HEK293T (cell line): ENCODE results near the gene CEACAM21.

Experiments used
- CTCF ChIA-PET: fragments of 350-600 bp; formaldehyde crosslinking; extraction: SDS; loops from one replicate; lab custom pipeline; 2021; ENCODE audit warnings: antibody characterized with exemption, inconsistent platforms; lab: Yijun Ruan, JAX
- POLR2A ChIA-PET: fragments of 350-600 bp; formaldehyde crosslinking; extraction: SDS; loops from one replicate; lab custom pipeline; 2020; ENCODE audit warnings: antibody characterized with exemption, inconsistent platforms; lab: Yijun Ruan, JAX
- DNase-seq: peaks from one replicate; pipeline ENCODE4 v3.0.0; 2012; ENCODE audit warnings: mixed read lengths; ENCODE audit errors: extremely low spot score
- ARNT ChIP-seq: fragments of 450-650 bp; IDR thresholded peaks from 2 replicates; pipeline ENCODE4 v1.6.1; 2017; ENCODE audit warnings: mild to moderate bottlenecking
- BHLHE40 ChIP-seq: fragments of 450-650 bp; IDR thresholded peaks from 2 replicates; pipeline ENCODE4 v1.6.1; 2016; ENCODE audit warnings: mild to moderate bottlenecking, moderate library complexity, borderline replicate concordance
- CTBP1 ChIP-seq: fragments of 450-650 bp; IDR thresholded peaks from 2 replicates; pipeline ENCODE4 v1.6.1; 2016; ENCODE audit warnings: borderline replicate concordance
- ELF4 ChIP-seq: fragments of 450-650 bp; IDR thresholded peaks from 2 replicates; pipeline ENCODE4 v1.6.1; 2017; ENCODE audit warnings: antibody characterized with exemption
- FOXA1 ChIP-seq: fragments of 450-650 bp; IDR thresholded peaks from 2 replicates; pipeline ENCODE4 v1.6.1; 2016; ENCODE audit warnings: mild to moderate bottlenecking
- FOXK2 ChIP-seq: fragments of 450-650 bp; IDR thresholded peaks from 2 replicates; pipeline ENCODE4 v1.6.1; 2016; ENCODE audit warnings: mild to moderate bottlenecking
- FOXM1 ChIP-seq: fragments of 450-650 bp; IDR thresholded peaks from 2 replicates; pipeline ENCODE4 v1.6.1; 2017; ENCODE audit warnings: mild to moderate bottlenecking, borderline replicate concordance
- HDGF ChIP-seq: fragments of 450-650 bp; IDR thresholded peaks from 2 replicates; pipeline ENCODE4 v1.6.1; 2017; ENCODE audit warnings: antibody characterized with exemption, borderline replicate concordance
- L3MBTL2 ChIP-seq: fragments of 450-650 bp; conservative IDR thresholded peaks from 2 replicates; pipeline ENCODE4 v1.6.1; 2016; ENCODE audit warnings: mild to moderate bottlenecking
- LEF1 ChIP-seq: fragments of 450-650 bp; IDR thresholded peaks from 2 replicates; pipeline ENCODE4 v1.6.1; 2017; ENCODE audit warnings: mild to moderate bottlenecking, borderline replicate concordance
- NFRKB ChIP-seq: fragments of 450-650 bp; IDR thresholded peaks from 2 replicates; pipeline ENCODE4 v1.6.1; 2016; ENCODE audit warnings: mild to moderate bottlenecking, moderate library complexity
- PKNOX1 ChIP-seq: fragments of 450-650 bp; IDR thresholded peaks from 2 replicates; pipeline ENCODE4 v1.6.1; 2016
- SP1 ChIP-seq: fragments of 450-650 bp; IDR thresholded peaks from 2 replicates; pipeline ENCODE4 v1.6.1; 2017
- SUZ12 ChIP-seq: fragments of 450-650 bp; IDR thresholded peaks from 2 replicates; pipeline ENCODE4 v1.6.1; 2016; ENCODE audit warnings: mild to moderate bottlenecking
- TARDBP ChIP-seq: fragments of 450-650 bp; IDR thresholded peaks from 2 replicates; pipeline ENCODE4 v1.6.1; 2016
- ZNF384 ChIP-seq: fragments of 450-650 bp; IDR thresholded peaks from 2 replicates; pipeline ENCODE4 v1.6.1; 2016

CEACAM21 gene

GRCh38 chr19:41575998-41576397 lies at the start of gene CEACAM21:
Gene CEACAM21, plus strand, starts transcription at chr19:41576166. Its CDS starts 109 bp downstream, at chr19:41576275.
- ChIA-PET CTCF (no interaction called here), POLR2A (no interaction called here)
- no peak for TF ChIP-seq BHLHE40
- TF ChIP-seq SUZ12 = no peak
- TF ChIP-seq PKNOX1 = no peak
- TF ChIP-seq LEF1 = no peak
- no peak for TF ChIP-seq L3MBTL2
- no peak for TF ChIP-seq SP1
- TF ChIP-seq FOXK2 = no peak
- TF ChIP-seq TARDBP = no peak
- no peak for DNase-seq

- TF ChIP-seq NFRKB = no peak
- TF ChIP-seq CTBP1 = no peak
- TF ChIP-seq LEF1 = no peak
- no peak for TF ChIP-seq TARDBP
- no peak for TF ChIP-seq L3MBTL2
- no peak for TF ChIP-seq FOXA1
- no peak for TF ChIP-seq ARNT
- TF ChIP-seq SP1 = no peak
- no peak for TF ChIP-seq BHLHE40
- no peak for TF ChIP-seq ELF4
- no peak for TF ChIP-seq SUZ12
- TF ChIP-seq HDGF = no peak
- no peak for TF ChIP-seq ZNF384
- TF ChIP-seq FOXK2 = no peak
- no peak for DNase-seq
- ChIA-PET POLR2A (no interaction called here), CTCF (no interaction called here)
Measured at GRCh38 chr19:41527089-41527488, 48.9 kb upstream of the CEACAM21 start.

- DNase-seq = no peak
- TF ChIP-seq TARDBP (no peak), FOXM1 (no peak), LEF1 (no peak), SP1 (no peak), ZNF384 (no peak), SUZ12 (no peak), NFRKB (no peak), FOXK2 (no peak), PKNOX1 (no peak), HDGF (no peak), ELF4 (no peak), BHLHE40 (no peak)
- ChIA-PET POLR2A (no interaction called here), CTCF (no interaction called here)
Measured at GRCh38 chr19:41528106-41528505, 47.9 kb upstream of the CEACAM21 start.

DNA sequence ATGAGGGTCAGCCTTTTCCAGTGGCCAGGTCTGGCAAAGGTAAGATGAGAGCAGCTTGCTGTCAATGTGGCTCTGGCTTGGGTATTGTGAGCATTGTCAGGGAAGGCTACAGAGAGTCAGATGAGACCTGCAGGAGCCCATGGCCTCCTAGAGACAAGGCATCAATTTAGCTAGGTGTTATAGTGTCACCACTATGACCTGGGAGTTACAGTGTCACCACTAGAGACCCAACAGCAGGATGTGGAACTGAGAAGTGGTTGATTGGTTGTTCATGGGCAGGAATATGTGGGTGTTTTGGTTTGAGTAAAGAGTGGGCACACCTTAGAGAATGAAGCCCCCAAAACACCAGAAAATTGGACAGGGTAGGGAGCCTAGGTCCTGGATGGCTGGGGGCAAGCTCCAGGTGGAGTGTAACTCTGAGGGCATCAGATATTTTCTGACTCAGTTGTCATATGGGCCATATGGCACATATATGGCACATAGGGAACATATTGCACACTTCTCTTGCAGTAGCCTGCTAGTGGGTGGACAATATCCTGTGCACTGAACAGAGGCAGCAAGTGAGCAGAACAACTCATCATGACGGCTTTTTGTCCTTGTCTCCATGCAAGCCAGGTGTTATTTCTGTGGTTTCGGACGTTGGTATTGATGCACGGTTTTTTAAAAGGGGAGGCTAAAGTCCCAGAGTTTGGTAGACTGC lies 46.3 kb upstream of the CEACAM21 start:
- ChIA-PET POLR2A (no interaction called here), CTCF (interaction anchor here (1.6 kb wide), 1 partner anchor 81 kb away, joined by 4 read pairs; no protein-coding TSS in a partner anchor)
- TF ChIP-seq CTBP1 (no peak), SP1 (no peak), HDGF (no peak), FOXA1 (no peak), ELF4 (no peak), ZNF384 (no peak), FOXM1 (no peak), BHLHE40 (no peak), PKNOX1 (no peak), SUZ12 (no peak), ARNT (no peak), FOXK2 (no peak), LEF1 (no peak), NFRKB (no peak), L3MBTL2 (no peak)
- no peak for DNase-seq

- CTCF ChIA-PET = interaction anchor here (1.6 kb wide), 1 partner anchor 81 kb away, joined by 4 read pairs; no protein-coding TSS in a partner anchor
Measured at GRCh38 chr19:41530184-41530534, 45.8 kb upstream of the CEACAM21 start.

More at GRCh38 chr19:41530184-41530534, 45.8 kb upstream of the CEACAM21 start:
- no peak for DNase-seq
- TF ChIP-seq ZNF384 (no peak), SUZ12 (no peak), SP1 (no peak), FOXA1 (no peak), CTBP1 (no peak), L3MBTL2 (no peak), TARDBP (no peak), HDGF (no peak), NFRKB (no peak), PKNOX1 (no peak), ARNT (no peak)
- POLR2A ChIA-PET = no interaction called here
